ACC112 (cell line): Measurements from ENCODE around the gene FATE1.

Source experiments
- H2AFZ ChIP-seq: fragments of 200-600 bp; sonication (generic); one replicate; pipeline ENCODE4 v1.6.0; 2017; ENCODE audit warnings: antibody characterized with exemption, low read length; ENCODE audit not compliant: unreplicated experiment
- H3K27ac ChIP-seq: fragments of 200-600 bp; sonication (generic); 2 replicates; pipeline ENCODE4 v1.5.1; 2014; ENCODE audit warnings: low read depth, mild to moderate bottlenecking, antibody characterized with exemption, low read length, moderate library complexity
- H3K27me3 ChIP-seq: fragments of 200-600 bp; sonication (generic); 2 replicates; pipeline ENCODE4 v1.6.1; 2014; ENCODE audit warnings: mild to moderate bottlenecking, antibody characterized with exemption, low read length, moderate library complexity, mixed read lengths; ENCODE audit not compliant: insufficient read depth
- H3K36me3 ChIP-seq: fragments of 200-600 bp; sonication (generic); 2 replicates; pipeline ENCODE4 v1.6.1; 2016; ENCODE audit warnings: mild to moderate bottlenecking, antibody characterized with exemption, low read length, moderate library complexity, mixed read lengths; ENCODE audit not compliant: insufficient read depth
- H3K4me1 ChIP-seq: fragments of 200-600 bp; sonication (generic); one replicate; pipeline ENCODE4 v1.6.1; 2016; ENCODE audit warnings: low read length, mixed read lengths; ENCODE audit not compliant: insufficient read depth, unreplicated experiment, control insufficient read depth
- H3K4me3 ChIP-seq: fragments of 200-600 bp; sonication (generic); 2 replicates; pipeline ENCODE4 v1.5.1; 2014; ENCODE audit warnings: mild to moderate bottlenecking, low read depth, low read length
- H3K79me2 ChIP-seq: fragments of 200-600 bp; sonication (generic); one replicate; pipeline ENCODE4 v1.6.0; 2016; ENCODE audit warnings: low read length; ENCODE audit not compliant: control insufficient read depth, unreplicated experiment, insufficient read depth

The FATE1 gene

DNA sequence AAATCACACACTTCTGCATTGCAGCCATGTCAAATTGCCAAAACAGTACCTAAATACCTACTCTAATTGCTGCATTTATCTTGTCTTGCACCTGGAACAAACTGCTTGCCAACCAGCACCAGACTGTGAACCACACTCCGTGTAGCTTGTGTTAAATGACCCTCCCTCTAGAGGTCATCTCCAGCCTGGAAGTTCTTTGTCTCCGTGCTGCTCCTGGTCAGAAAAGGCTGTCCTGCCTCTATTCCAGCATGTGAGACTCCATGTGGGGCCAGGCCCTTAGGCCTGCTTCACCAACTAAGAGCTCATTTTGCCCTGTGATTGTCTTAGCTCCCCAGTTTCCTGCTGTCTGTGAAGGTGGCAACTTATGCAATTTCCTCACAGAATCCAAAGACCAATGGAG lies 47.0 kb downstream of the FATE1 start:
- no peaks in the 10 kb centered on the region for H3K4me1 ChIP-seq
- H3K36me3 ChIP-seq: no peaks in the 10 kb centered on the region
- H2AFZ ChIP-seq: no peak overlapping the region
- no peaks in the 10 kb centered on the region for H3K27me3 ChIP-seq
- no peak overlapping the region for H3K4me3 ChIP-seq
- no peaks in the 10 kb centered on the region for H3K79me2 ChIP-seq
- no peak overlapping the region for H3K27ac ChIP-seq

DNA sequence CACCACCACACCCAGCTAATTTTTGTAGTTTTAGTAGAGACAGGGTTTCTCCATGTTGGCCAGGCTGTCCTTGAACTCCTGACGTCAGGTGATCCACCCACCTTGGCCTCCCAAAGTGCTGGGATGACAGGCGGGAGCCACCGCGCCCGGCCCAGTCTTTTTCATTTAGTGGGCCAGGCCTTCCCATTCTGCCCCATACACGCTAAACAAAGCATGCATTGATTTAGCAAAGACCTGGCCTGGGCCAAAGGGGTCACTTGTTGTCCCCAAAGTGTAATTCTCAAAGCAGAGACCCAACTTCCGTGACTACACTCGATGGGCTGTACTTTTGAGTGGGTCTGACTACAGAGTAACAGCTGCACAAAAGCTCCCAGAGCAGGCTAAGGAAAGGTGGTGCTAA lies 47.9 kb downstream of the FATE1 start:
- Histone ChIP-seq H3K36me3 (no peaks in the 10 kb centered on the region), H2AFZ (no peak overlapping the region), H3K27ac (no peak overlapping the region), H3K4me1 (no peaks in the 10 kb centered on the region), H3K4me3 (no peak overlapping the region), H3K27me3 (no peaks in the 10 kb centered on the region), H3K79me2 (no peaks in the 10 kb centered on the region)

DNA sequence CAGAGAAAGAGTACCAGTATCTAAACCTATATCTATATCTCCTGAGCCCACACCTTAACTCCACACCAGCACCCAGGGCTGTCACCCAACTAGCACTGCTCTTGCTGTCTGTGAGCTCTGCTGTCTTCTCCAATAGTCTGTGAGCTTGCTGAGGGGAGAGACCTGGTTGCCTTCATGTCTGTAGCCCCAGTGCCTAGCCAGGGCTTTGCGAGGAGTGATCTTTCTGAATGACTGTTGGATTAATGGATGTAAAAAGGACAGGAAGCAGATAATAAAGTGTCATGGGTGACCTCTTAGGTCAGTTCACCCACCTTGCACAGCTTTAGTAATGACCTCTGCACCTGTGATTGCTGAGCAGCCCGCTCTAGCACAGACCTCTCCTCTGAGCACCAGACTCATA lies 49.2 kb downstream of the FATE1 start:
- Histone ChIP-seq H3K27ac (no peak overlapping the region), H3K36me3 (no peaks in the 10 kb centered on the region), H3K79me2 (no peaks in the 10 kb centered on the region), H3K4me3 (no peak overlapping the region), H2AFZ (no peak overlapping the region), H3K4me1 (no peaks in the 10 kb centered on the region), H3K27me3 (no peaks in the 10 kb centered on the region)

DNA sequence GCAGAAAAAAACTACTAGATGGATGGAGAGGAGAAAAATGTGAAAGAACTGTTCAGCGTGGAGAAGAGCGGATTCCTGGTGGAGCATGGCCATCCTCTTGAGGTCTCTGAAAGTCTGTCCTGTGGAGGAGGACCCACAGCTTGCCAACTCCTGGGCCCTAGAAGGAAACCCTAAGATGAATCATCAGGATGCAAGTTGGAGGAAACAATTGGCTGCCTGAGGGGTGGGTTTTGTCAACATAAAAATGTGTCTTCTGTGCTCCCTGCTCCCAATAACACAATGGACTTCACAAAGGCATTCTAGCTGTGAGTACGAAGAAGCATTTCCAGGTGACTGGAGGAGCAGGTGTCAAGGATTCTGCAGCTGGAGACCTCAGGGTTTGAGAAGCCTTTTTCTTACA lies 55.9 kb downstream of the FATE1 start:
- no peak overlapping the region for H3K4me3 ChIP-seq
- no peaks in the 10 kb centered on the region for H3K79me2 ChIP-seq
- H3K4me1 ChIP-seq: no peaks in the 10 kb centered on the region
- no peak overlapping the region for H2AFZ ChIP-seq
- no peak overlapping the region for H3K27ac ChIP-seq
- H3K36me3 ChIP-seq: no peaks in the 10 kb centered on the region
- 0 out of 2 replicates have a peak, but pooled peaks cover 3% of the 10 kb centered on the region for H3K27me3 ChIP-seq
